Measurements from ENCODE around the gene SRI.

- TF ChIP-seq CTCF (conservative IDR thresholded peaks at IDR 0.05) (no peak), ZFX (IDR thresholded peaks at IDR 0.05) (no peak)
Measured at GRCh38 chr7:88214456-88214855, 5.4 kb downstream of the SRI start.
